ENCODE data around the gene SMC5.
"Not testable (repeated sequence)": the region's sequence is repeated elsewhere in the genome, so short reads cannot be mapped to it uniquely, and the experiment has no call there.

The SMC5 gene

GRCh38 chr9:70363760-70364159, 105.0 kb downstream of the SMC5 start:
- no peak for DNase-seq (ENCODE audit: low read depth)

- DNase-seq (ENCODE audit: low read depth) = no peak
These were observed 108.6 kb downstream of the SMC5 start for GRCh38 chr9:70367305-70367930.

- DNase-seq (ENCODE audit: low read depth) = no peak
These were observed 116.3 kb downstream of the SMC5 start for GRCh38 chr9:70374962-70375618.

- no peak for DNase-seq (ENCODE audit: low read depth)
These were observed 123.4 kb downstream of the SMC5 start for GRCh38 chr9:70382046-70382708.

- no peak for DNase-seq (ENCODE audit: low read depth)
These were observed 124.2 kb downstream of the SMC5 start for GRCh38 chr9:70382709-70383605.

GRCh38 chr9:70385426-70385825, 126.6 kb downstream of the SMC5 start:
- DNase-seq (ENCODE audit: low read depth) = no peak

GRCh38 chr9:70387663-70388062, 128.9 kb downstream of the SMC5 start:
- DNase-seq (ENCODE audit: low read depth) = no peak

- no peak for DNase-seq (ENCODE audit: low read depth)
These were observed 130.4 kb downstream of the SMC5 start for GRCh38 chr9:70389188-70389587.

- DNase-seq (ENCODE audit: low read depth) = no peak
These were observed 131.0 kb downstream of the SMC5 start for GRCh38 chr9:70389621-70390266.

- no peak for DNase-seq (ENCODE audit: low read depth)
These were observed 132.2 kb downstream of the SMC5 start for GRCh38 chr9:70390933-70391341.

- no peak for DNase-seq (ENCODE audit: low read depth)
These were observed 133.4 kb downstream of the SMC5 start for GRCh38 chr9:70392189-70392588.

GRCh38 chr9:70392850-70393249, 134.1 kb downstream of the SMC5 start:
- DNase-seq (ENCODE audit: low read depth) = no peak

GRCh38 chr9:70395652-70396051, 136.9 kb downstream of the SMC5 start:
- DNase-seq (ENCODE audit: low read depth) = no peak

GRCh38 chr9:70398145-70398556, 139.4 kb downstream of the SMC5 start:
- DNase-seq (ENCODE audit: low read depth) = no peak

- DNase-seq (ENCODE audit: low read depth) = no peak
These were observed 140.4 kb downstream of the SMC5 start for GRCh38 chr9:70399141-70399540.

GRCh38 chr9:70400107-70400892, 141.5 kb downstream of the SMC5 start:
- no peak for DNase-seq (ENCODE audit: low read depth)

- not testable (repeated sequence) for DNase-seq (ENCODE audit: low read depth)
These were observed 142.5 kb downstream of the SMC5 start for GRCh38 chr9:70401241-70401640.

GRCh38 chr9:70402213-70402612, 143.4 kb downstream of the SMC5 start:
- no peak for DNase-seq (ENCODE audit: low read depth)

GRCh38 chr9:70403166-70403565, 144.4 kb downstream of the SMC5 start:
- no peak for DNase-seq (ENCODE audit: low read depth)

- DNase-seq (ENCODE audit: low read depth) = no peak
These were observed 144.8 kb downstream of the SMC5 start for GRCh38 chr9:70403618-70404025.

- no peak for DNase-seq (ENCODE audit: low read depth)
These were observed 145.5 kb downstream of the SMC5 start for GRCh38 chr9:70404261-70404660.

Measured in stimulated activated CD8-positive, alpha-beta memory T cell treated with anti-CD3 and anti-CD28 coated beads, Interleukin-15, amount 100 ng/mL, for 1 hour (primary cell).